SHP77 treated with DMSO at 0.1 percent for 48 hours (cell line): ENCODE results near the gene MDGA2.

Source experiments
- DNase-seq: peaks from one replicate; lab custom pipeline; 2025; lab: John Stamatoyannopoulos, UW

Gene MDGA2

GRCh38 chr14:47485421-47485820 lies 190.0 kb downstream of the MDGA2 start:
- no peak for DNase-seq

- no peak for DNase-seq
Measured at GRCh38 chr14:47483449-47483848, 192.0 kb downstream of the MDGA2 start.

GRCh38 chr14:47471075-47471474 lies 204.3 kb downstream of the MDGA2 start:
- no peak for DNase-seq

GRCh38 chr14:47466916-47467315 lies 208.5 kb downstream of the MDGA2 start:
- DNase-seq, result no peak

GRCh38 chr14:47454025-47454424 lies 221.4 kb downstream of the MDGA2 start:
- DNase-seq, result no peak

GRCh38 chr14:47447076-47447475 lies 228.3 kb downstream of the MDGA2 start:
- no peak for DNase-seq

GRCh38 chr14:47442211-47442610 lies 233.2 kb downstream of the MDGA2 start:
- peak; percentile 15 for DNase-seq

- DNase-seq, result no peak
Measured at GRCh38 chr14:47439953-47440352, 235.5 kb downstream of the MDGA2 start.

GRCh38 chr14:47438650-47439140 lies 236.7 kb downstream of the MDGA2 start:
- DNase-seq, result no peak

- DNase-seq, result no peak
Measured at GRCh38 chr14:47435331-47435965, 240.0 kb downstream of the MDGA2 start.

GRCh38 chr14:47427629-47428028 lies 247.8 kb downstream of the MDGA2 start:
- no peak for DNase-seq

GRCh38 chr14:47425302-47425701 lies 250.1 kb downstream of the MDGA2 start:
- DNase-seq, result no peak

- no peak for DNase-seq
Measured at GRCh38 chr14:47422191-47422590, 253.2 kb downstream of the MDGA2 start.

GRCh38 chr14:47411523-47411922 lies 263.9 kb downstream of the MDGA2 start:
- no peak for DNase-seq

- DNase-seq, result no peak
Measured at GRCh38 chr14:47392326-47392725, 283.1 kb downstream of the MDGA2 start.

GRCh38 chr14:47390831-47391504 lies 284.4 kb downstream of the MDGA2 start:
- DNase-seq, result no peak

- no peak for DNase-seq
Measured at GRCh38 chr14:47389535-47389934, 285.9 kb downstream of the MDGA2 start.

GRCh38 chr14:47366006-47366405 lies 309.4 kb downstream of the MDGA2 start:
- DNase-seq, result no peak

GRCh38 chr14:47365233-47365632 lies 310.2 kb downstream of the MDGA2 start:
- no peak for DNase-seq

GRCh38 chr14:47353186-47353585 lies 322.2 kb downstream of the MDGA2 start:
- DNase-seq, result no peak

GRCh38 chr14:47346849-47347248 lies 328.6 kb downstream of the MDGA2 start:
- no peak for DNase-seq

- DNase-seq, result no peak
Measured at GRCh38 chr14:47345016-47345415, 330.4 kb downstream of the MDGA2 start.

- no peak for DNase-seq
Measured at GRCh38 chr14:47332939-47333338, 342.5 kb downstream of the MDGA2 start.

- DNase-seq, result no peak
Measured at GRCh38 chr14:47332106-47332505, 343.3 kb downstream of the MDGA2 start.
